HG02642 (cell line): ENCODE results near the gene EVI5.
"Not testable (repeated sequence)": the region's sequence is repeated elsewhere in the genome, so short reads cannot be mapped to it uniquely, and the experiment has no call there.

ENCODE experiments used
- ATAC-seq: cut with Tn5 transposase; IDR thresholded peaks from one replicate; pipeline ENCODE4 v1.9.1; 2021; ENCODE audit warnings: mild to moderate bottlenecking; ENCODE audit not compliant: unreplicated experiment, poor library complexity

EVI5 gene

DNA sequence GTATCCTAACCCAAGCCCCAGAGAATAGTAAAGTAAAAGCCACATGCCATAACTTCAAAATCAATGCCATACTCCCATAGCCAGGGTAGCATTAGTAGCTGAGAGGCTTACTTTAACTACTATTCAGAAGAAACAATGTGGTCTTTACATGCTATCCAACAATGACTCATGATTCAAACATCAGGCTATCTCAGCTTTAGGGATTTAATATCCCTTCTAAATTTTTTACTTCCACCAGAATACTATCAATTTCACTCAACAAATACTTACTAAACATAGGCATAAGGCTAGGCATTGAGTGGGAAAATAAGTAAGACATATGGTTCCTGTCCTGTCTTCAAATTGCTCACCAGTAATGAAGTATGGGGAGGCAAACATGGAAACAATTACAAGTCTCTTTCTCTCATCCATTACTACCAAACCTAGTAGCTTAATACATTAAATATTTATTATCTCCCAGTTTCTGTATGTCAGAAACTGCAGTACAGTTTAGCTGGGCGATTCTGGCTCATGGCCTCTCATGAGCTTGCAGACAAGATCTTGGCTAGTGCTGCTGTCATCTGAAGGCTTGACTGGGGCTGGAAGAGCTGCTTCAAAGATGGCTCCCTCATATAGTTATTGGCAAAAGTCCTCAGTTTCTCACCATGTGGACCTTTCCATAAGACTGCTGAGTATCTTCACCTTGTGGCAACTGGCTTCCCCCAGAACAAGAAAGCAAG lies 30.7 kb downstream of the EVI5 start:
- no peak for ATAC-seq

DNA sequence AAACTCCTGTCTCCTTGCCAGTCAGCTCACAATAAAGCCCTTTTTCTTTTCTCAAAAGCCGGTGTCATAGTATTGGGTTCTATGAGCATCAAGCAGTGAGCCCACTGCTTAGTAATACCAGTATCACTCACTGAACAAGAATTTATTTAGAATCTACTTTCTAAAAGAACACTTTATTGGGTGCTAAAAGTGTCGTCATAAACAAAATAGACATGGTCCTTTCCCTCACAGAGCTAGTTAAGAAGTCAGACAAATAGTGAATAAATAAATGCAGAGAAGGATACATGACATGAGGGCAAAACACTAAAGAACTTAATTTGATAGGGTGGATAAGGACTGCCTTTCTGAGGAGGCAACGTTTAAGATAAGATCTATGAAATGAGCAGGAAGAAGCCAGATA lies 32.2 kb downstream of the EVI5 start:
- ATAC-seq, result no peak

DNA sequence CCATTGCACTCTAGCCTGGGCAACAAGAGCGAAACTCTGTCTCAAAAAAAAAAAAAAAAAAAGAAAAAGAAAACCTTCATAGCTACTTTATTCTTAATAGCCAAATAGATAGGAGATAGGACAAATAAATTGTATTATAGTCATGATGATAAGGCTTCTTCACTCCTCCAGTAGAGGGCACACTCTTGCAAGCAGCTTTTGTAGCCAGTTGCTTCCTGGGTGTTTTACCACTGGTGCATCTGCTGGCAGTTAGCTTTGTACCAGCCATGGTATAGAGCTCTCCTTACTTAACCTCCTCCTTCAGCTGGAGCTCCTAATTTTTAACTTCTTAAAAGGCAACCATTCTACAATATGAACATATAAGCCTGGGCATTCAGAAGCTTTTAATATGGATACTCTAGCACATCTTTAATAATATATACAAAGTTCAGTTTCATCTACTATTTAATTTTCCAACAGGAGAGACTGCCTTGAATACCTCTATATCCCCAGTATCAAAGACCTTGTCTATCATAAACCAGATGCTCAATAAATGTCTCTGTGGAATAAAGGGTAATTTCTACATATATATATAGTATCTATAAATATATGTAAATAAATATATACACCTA lies 35.8 kb downstream of the EVI5 start:
- peak; percentile 69 for ATAC-seq

DNA sequence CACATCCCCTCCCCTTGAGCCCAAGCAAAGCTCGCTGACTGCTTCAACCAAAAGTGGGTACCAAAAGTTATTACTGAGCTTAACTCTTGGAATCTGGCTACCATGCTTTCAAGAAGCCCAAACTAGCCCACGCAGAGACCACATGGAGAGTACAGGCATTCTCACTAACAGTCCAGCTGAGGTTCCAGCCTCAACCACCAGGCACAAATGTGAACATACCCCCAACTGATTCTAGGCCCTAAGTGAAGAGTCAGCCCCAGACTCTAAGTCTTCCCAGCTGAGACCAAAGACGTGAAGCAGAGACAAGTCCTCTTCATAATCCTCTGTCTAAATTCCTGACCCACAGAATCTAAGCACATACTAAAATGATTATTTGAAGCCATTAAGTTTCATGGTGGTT lies 36.8 kb downstream of the EVI5 start:
- ATAC-seq, result no peak

DNA sequence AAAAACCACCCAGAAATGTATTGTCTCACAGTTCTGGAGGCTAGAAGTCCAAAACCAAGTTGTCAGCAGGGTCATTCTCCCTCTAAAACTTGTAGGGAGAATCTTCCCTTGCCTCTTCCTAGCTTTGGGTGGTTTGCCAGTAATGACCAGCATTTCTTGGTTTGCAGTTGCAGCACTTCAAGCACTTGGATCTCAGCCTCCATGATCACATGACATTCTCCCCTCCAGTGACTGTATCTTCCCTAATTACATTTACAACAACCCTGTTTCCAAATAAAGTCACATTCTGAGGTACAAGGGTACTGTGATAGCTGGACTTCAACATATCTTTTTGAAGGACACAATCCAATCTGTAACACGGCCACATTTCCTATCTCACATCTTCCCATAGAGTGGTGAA lies 37.2 kb downstream of the EVI5 start:
- no peak for ATAC-seq

GRCh38 chr1:92746255-92746654 lies 38.7 kb downstream of the EVI5 start:
- not testable (repeated sequence) for ATAC-seq

DNA sequence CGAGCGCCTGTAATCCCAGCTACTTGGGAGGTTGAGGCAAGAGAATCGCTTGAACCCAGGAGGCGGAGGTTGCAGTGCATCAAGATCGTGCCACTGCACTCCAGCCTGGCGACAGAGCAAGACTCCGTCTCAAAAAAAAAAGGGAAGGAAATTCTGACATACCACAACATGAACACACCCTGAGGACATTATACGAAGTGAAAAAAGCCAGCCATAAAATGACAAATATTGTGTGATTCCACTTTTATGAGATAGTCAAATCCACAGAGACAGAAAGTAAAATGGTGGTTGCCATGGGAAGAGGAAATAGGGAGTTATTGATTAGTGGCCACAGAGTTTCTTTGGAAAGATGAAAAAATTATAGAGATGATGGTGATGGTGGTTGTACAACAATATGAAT lies 41.7 kb downstream of the EVI5 start:
- no peak for ATAC-seq

DNA sequence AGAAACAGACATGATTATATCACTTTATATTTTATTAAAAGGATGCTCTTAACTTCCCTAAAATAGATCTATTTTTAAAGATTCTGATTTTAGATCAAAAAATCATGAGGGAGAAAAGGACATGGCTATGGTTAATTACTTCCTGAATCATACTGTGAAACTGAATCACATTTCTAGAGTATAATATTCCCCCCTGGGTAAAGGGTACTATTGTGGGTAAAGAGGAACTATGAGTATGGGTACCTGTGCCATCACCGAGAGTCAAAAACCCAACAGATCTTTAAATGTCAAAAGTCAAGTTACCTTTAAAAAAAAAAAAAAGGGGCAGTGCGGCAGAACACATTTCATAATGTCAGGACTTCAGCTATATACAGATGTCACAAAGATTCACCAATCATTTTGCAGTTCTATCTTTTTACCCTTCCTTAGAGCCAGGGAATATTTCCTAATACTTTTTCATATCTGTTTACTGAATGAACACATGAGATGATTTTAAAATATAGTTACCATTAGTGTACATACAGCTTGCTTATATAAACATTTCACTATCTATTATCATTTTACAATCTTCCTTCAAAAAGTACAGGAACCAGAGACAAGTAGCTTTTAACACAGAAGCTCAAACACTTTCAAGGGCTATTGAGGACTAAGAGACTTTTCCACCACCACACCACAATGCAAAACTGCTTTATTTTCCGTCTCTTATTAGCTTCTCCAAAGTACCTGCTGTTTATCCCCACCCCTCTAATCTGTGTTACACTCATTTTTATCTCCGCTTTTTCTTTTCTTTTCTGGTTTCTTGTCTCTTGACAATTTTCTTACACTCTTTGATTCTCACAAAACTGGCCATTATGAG lies 45.0 kb downstream of the EVI5 start:
- no peak for ATAC-seq

GRCh38 chr1:92736395-92736794 lies 48.5 kb downstream of the EVI5 start:
- ATAC-seq, result no peak

GRCh38 chr1:92730476-92730875 lies 54.4 kb downstream of the EVI5 start:
- no peak for ATAC-seq

DNA sequence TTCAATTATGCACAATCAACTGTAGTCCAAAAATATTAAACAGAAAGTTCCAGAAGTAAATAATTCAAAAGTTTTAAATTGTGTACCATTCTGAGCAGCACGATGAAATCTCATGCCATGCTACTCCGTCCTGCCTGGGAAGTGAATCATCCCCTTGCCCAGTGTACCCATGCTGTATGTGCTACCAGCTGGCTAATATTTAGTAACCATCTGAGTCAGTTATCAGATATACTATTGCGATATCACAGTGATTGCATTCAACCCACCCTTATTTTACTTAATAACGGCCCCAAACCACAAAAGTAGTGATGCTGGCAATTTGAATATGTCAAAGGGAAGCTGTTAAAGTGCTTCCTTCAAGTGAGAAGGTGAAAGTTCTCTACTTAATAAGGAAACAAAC lies 56.2 kb downstream of the EVI5 start:
- ATAC-seq, result no peak

DNA sequence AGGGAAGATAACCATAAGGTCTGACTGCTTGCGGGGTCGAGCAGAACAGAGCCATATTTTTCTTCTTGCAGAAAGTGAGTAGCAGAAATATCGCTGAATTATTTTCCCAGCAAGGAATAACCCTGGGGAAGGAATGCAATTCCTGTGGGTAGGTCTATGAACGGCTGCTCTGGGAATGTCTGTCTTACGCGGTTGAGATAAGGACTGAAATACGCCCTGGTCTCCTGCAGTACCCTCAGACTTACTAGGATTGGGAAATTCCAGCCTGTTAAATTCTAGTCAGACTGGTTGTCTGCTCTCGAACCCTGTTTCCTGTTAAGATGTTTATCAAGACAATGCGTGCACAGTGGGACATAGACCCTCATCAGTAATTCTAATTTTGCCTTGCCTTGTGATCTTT lies 61.2 kb downstream of the EVI5 start:
- ATAC-seq, result not testable (repeated sequence)

DNA sequence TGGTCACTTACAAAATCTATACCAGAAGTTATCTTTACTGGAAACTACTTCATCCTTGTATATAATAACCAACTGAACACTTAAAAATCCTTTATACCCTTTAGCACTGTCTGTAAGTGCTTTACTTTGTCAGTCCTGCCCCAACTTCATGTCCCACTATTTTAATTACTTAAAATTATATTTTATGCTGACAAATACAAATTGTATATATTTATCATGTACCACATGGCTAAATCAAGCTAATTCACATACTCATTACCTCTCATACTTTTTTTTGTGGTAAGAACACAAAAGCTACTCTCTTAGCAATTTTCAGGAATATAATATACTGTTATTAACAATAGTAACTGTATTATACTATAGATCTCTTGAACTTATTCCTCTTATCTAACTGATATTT lies 63.0 kb downstream of the EVI5 start:
- ATAC-seq, result no peak

GRCh38 chr1:92721157-92721556 lies 63.8 kb downstream of the EVI5 start:
- ATAC-seq, result not testable (repeated sequence)

DNA sequence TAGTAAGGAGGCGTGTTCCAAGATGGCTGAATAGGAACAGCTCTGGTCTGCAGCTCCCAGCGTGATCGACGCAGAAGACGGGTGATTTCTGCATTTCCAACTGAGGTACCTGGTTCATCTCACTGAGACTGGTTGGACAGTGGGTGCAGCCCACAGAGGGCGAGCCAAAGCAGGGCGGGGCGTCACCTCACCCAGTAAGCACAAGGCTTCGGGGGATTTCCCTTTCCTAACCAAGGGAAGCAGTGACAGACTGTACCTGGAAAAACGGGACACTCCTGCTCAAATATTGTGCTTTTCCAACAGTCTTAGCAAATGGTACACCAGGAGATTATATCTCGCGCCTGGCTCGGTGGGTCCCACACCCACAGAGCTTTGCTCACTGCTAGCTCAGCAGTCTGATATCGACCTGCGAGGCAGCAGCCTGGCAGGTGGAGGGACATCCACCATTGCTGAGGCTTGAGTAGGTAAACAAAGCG lies 69.4 kb downstream of the EVI5 start:
- not testable (repeated sequence) for ATAC-seq

DNA sequence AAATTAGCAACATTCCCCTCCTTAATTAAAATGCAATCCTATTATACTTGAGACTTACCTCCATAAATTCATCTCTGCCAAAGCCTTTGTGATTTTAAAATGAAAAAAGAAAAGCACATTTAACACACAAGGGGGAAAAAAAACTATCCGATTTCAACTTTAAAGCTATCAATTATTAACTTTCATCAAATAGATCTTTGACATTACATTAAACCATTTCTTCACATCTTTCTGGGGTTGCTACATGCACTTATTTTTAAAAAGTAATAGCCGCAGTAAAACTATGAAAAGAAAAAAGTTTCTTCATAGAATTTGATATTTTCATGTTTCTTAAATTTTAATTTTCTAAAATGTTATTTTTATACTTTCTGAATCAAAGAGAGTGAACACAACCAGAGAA lies 71.0 kb downstream of the EVI5 start:
- no peak for ATAC-seq

DNA sequence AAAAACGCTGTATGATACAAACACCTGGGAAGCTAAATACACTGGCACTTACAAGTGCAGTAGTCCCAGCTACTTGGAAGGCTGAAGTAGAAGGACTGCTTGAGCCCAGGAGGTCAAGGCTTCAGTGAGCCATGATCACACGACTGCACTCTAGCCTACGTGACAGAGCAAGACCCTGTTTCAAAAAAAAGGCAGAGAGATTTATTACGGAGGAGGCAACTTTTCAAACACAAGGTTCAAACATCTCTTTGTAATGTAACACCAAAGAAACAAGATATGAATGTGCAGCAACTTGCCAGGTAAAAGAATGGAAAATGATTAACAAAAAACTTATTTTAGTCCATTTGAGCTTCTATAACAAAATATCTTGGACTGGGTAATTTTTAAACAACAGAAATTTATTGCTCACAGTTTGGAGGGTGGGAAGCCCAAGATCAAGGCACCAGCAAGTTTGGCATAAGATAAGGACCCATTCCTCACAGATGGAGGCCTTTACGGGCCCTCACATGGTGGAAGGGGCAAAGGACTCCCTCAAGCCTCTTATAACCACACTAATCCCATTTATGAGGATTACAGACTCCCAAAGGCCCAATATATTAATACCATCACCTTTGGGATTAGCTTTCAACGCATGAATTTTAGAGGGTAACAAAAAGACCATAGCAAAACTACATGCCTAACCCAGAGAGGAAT lies 73.3 kb downstream of the EVI5 start:
- ATAC-seq, result no peak

GRCh38 chr1:92709738-92710137 lies 75.2 kb downstream of the EVI5 start:
- ATAC-seq, result no peak

- no peak for ATAC-seq
Measured at GRCh38 chr1:92708368-92708950, 76.4 kb downstream of the EVI5 start.

DNA sequence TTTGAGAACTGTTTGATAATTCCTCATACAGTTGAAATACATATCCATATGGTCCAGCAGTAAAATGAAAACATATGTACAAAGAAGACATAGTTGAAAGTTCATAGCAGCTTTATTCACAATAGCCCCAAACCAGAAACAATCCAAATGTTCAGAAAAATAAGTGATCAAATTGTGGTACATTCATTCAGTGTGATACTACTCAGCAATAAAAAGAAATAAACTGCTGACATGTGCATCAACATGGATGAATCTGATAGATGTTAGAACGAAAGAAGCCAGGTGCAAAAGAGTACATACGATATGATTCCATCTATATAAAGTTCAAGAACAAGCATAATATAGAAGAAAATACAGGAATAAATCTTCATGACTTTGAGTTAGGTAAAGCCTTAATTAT lies 77.2 kb downstream of the EVI5 start:
- ATAC-seq, result no peak
